Mucosa of descending colon (tissue), 3 donors: ENCODE data around the gene OR7A10. TPM values are rescaled to one million over a fixed set of nuclear protein-coding genes. Genes with fewer than 3 reads are reported as not detected.

Experiments
- ATAC-seq: fragments of 200-7000 bp; cut with Tn5 transposase; one replicate; pipeline ENCODE4 v1.9.1; 2020; ENCODE audit warnings: mild to moderate bottlenecking, moderate library complexity
- DNase-seq, 3 donors: peaks; one replicate each; pipeline ENCODE4 v3.0.0-alpha.2; 2020
- H3K36me3 ChIP-seq: fragments of 200-600 bp; one replicate; pipeline ENCODE4 v1.8.0; 2021; ENCODE audit warnings: low read depth, mild to moderate bottlenecking
- H3K4me1 ChIP-seq: fragments of 200-600 bp; one replicate; pipeline ENCODE4 v1.8.0; 2021; ENCODE audit warnings: low read depth, mild to moderate bottlenecking
- H3K4me3 ChIP-seq: fragments of 200-600 bp; one replicate; pipeline ENCODE4 v1.8.0; 2021; ENCODE audit warnings: mild to moderate bottlenecking
- H3K9me3 ChIP-seq: fragments of 200-600 bp; one replicate; pipeline ENCODE4 v1.8.0; 2021; ENCODE audit warnings: mild to moderate bottlenecking
- intact Hi-C, 2 donors: fragments of 100-400 bp; cut with DNase I in 1 of 2; cut with micrococcal nuclease in 1 of 2; formaldehyde crosslinking; loops; one replicate each; pipeline versions ENCODE4 v1.11.0 to v1.11.1; 2022; cut with DNase I, micrococcal nuclease
- total RNA-seq, 3 donors: library from RNA; stranded (reverse); fragmentation: NEBNext Ultra II Directional in 2 of 3; extraction: Animal tissue kit (Norgen Biotek cat#: 25700) in 2 of 3; gene quantifications; one replicate each; pipeline versions ENCODE4 v1.2.1 to v1.2.4, GENCODE V29; 2021 to 2023
- TF ChIP-seq, protein P1 (sequence below): fragments of 200-600 bp; IDR thresholded peaks from one replicate; pipeline ENCODE4 v1.8.0; 2022; ENCODE audit warnings: antibody characterized with exemption, mild to moderate bottlenecking
- donor health status: DM: no; HTN: no; CAD: no; lungs with moderate emphysema.
- donor health status: DM: no; HTN: no; CAD: no.
- donor health status: DM: no; HTN: yes; CAD: no.

The OR7A10 gene
- total RNA-seq, 3 donors from 2014 or later = not detected

DNA sequence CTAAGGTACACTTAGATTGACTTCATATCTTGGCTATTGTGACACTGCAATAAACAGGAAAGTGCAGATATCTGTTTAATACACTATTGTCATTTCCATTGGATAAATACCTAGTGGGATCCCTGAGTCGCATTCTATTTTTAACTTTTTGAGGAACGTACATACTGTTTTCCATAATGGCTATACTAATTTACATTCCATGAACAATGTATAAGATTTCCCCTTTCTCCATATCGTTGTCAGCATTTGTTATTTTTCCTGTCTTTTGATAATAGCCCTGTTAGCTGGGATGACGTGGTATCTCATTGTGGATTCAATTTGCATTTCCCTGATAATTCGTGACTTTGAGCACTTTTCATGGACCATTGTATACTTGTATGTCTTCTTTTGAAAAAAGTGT, 19.8 kb upstream of the OR7A10 start:
- TF ChIP-seq, protein P1, sequence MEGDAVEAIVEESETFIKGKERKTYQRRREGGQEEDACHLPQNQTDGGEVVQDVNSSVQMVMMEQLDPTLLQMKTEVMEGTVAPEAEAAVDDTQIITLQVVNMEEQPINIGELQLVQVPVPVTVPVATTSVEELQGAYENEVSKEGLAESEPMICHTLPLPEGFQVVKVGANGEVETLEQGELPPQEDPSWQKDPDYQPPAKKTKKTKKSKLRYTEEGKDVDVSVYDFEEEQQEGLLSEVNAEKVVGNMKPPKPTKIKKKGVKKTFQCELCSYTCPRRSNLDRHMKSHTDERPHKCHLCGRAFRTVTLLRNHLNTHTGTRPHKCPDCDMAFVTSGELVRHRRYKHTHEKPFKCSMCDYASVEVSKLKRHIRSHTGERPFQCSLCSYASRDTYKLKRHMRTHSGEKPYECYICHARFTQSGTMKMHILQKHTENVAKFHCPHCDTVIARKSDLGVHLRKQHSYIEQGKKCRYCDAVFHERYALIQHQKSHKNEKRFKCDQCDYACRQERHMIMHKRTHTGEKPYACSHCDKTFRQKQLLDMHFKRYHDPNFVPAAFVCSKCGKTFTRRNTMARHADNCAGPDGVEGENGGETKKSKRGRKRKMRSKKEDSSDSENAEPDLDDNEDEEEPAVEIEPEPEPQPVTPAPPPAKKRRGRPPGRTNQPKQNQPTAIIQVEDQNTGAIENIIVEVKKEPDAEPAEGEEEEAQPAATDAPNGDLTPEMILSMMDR = no peak
- no peak for ATAC-seq

DNA sequence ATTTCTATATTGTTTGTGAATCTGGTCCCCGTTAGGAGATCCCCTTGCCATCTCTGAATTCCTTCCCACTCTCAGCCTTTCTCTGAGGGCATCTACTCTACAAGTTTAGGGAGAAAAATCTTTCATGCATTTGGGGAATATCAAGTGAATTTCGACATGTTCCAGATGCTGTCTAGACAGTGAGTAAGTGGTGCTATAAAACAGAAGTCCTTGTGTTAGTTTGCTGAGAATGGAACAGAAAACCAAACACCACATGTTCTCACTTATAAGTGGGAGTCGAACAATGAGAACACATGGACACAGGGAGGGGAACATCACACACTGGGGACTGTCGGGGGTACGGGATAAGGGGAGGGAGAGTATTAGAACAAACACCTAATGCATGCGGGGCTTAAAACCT, 5.1 kb downstream of the OR7A10 start:
- no peak for ATAC-seq
- intact Hi-C loops = no loop called here
- no peaks in the 10 kb centered on the region for H3K4me1 ChIP-seq
- TF ChIP-seq, protein P1 = no peak
- DNase-seq = no peak
- no peak overlapping the region for H3K4me3 ChIP-seq
- no peaks in the 10 kb centered on the region for H3K36me3 ChIP-seq
- H3K9me3 ChIP-seq = no peaks in the 10 kb centered on the region

More for the DNA sequence above, 19.8 kb upstream of the OR7A10 start:
- H3K9me3 ChIP-seq = no peaks in the 10 kb centered on the region
- H3K4me3 ChIP-seq = no peak overlapping the region
- intact Hi-C loops = no loop called here
- H3K36me3 ChIP-seq = no peaks in the 10 kb centered on the region
- no peak for DNase-seq
- no peaks in the 10 kb centered on the region for H3K4me1 ChIP-seq

DNA sequence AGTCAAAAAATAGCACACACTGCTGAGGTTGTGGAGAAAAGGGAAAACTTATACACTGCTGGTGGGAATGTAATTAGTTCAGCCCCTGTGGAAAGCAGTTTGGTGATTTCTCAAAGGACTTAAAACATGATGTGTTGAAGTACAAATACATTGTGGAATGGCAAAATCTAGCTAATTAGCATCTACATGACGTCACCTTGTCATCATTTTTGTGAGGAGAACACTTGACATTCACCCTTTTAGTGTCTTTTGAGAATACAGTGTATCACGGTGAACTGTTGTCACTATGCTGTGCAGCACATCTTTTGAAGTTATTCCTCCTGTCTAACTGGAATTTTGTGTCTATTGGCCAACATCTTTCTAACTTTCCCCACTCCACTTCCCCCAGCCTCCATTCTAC, 5.6 kb downstream of the OR7A10 start:
- TF ChIP-seq, protein P1 = no peak
- intact Hi-C loops = no loop called here
- Histone ChIP-seq H3K36me3 (no peaks in the 10 kb centered on the region), H3K9me3 (no peaks in the 10 kb centered on the region), H3K4me3 (no peak overlapping the region), H3K4me1 (no peaks in the 10 kb centered on the region)
- DNase-seq (no peak), ATAC-seq (no peak)

GRCh38 chr19:14840206-14840605, 8.5 kb downstream of the OR7A10 start:
- DNase-seq (no peak), ATAC-seq (no peak)
- no peak overlapping the region for H3K4me3 ChIP-seq
- TF ChIP-seq, protein P1 = no peak
- H3K4me1 ChIP-seq = no peaks in the 10 kb centered on the region
- no peaks in the 10 kb centered on the region for H3K9me3 ChIP-seq
- intact Hi-C loops = no loop called here
- no peaks in the 10 kb centered on the region for H3K36me3 ChIP-seq

DNA sequence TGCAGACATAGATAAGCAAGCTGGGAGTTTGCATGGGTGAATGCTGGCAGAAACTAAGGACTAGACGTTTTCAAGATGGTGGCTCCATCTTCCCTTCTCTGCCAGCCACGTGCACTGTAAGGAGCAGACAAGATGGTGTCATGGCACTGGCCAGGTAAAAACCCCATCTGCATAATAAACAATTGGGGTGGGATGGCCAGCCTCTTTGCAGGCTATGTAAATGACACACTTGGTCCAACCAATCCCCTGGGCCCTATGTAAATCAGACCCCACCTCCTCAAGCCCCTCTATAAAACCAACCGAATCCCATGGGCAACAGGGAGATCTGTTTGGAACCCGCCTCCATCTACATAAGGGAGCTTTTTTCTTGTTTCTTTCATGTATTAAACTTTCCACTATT, 11.3 kb downstream of the OR7A10 start:
- ATAC-seq (no peak), DNase-seq (no peak)
- no peaks in the 10 kb centered on the region for H3K4me1 ChIP-seq
- no peak overlapping the region for H3K4me3 ChIP-seq
- H3K9me3 ChIP-seq = no peaks in the 10 kb centered on the region
- no peaks in the 10 kb centered on the region for H3K36me3 ChIP-seq
- TF ChIP-seq, protein P1 = no peak
- intact Hi-C loops = no loop called here

DNA sequence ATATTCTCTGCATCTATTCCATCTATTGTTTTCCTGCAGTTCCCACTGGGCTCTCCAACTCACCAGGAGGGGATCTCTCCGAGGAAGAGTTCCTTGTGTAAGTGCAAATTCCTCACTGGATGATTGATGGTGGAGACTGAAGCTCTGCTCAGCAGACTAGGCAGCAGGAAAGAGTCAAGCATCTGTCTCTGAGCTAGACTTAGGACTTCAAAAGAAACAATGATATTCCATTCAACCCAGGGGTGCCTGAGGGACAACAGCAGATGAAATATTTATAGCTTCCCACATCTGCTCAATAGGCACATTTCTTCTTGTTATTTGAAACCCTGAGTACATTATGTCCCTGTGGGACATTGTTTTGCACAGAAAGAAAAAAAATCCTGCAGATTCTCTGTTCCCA, 13.7 kb downstream of the OR7A10 start, which contains the start of the genes OR7A5 and OR7C1:
TSS of gene OR7A5 (minus strand) at position 175 of the 400 bp plus-strand sequence. CDS start 6,944 bp downstream, outside the sequence.
TSS of gene OR7C1 (minus strand) at position 175 of the 400 bp plus-strand sequence. CDS start 35,049 bp downstream, outside the sequence.
- H3K36me3 ChIP-seq = no peaks in the 10 kb centered on the region
- H3K4me3 ChIP-seq = no peak within 1 kb of the TSS
- no peaks in the 10 kb centered on the region for H3K4me1 ChIP-seq
- DNase-seq (no peak), ATAC-seq (no peak)
- TF ChIP-seq, protein P1 = no peak
- H3K9me3 ChIP-seq = no peaks in the 10 kb centered on the region
- intact Hi-C loops = no loop called here
